ENCODE results near the gene GLT1D1. TPM values are rescaled to one million over a fixed set of nuclear protein-coding genes. Genes with fewer than 3 reads are reported as not detected.

Gene GLT1D1
- polyA plus RNA-seq, 3 donors: 40.6 to 55.6 (median 53.3) TPM

DNA sequence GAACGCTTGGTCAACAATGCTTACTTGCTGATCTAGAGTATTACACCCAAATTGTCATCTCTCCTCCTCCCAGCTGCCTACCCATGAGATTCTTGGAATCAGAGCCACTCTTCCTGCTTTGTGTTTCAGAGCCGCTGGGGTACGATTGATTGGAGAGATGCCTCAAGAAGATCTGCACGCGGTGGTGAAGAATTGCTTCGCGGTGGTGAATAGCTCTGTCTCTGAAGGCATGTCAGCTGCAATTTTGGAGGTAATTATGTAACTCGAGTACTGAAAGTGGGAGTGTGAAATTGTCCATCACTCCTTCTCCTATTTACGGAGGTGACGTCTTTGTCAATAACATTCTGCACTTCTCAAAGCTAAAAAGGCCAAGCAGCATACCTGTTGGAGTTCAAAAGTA lies 93.9 kb downstream of the GLT1D1 start:
- Histone ChIP-seq H2AFZ (ENCODE audit: insufficient read depth, low read depth, low read length, poor library complexity, severe bottlenecking) (no peak overlapping the region), H3K9ac (ENCODE audit: insufficient read depth, low read length, poor library complexity, severe bottlenecking) (no peak overlapping the region), H3K27me3 (ENCODE audit: control insufficient read depth in 2 of 2, insufficient read depth in 2 of 2, low read length in 2 of 2) (no peaks in the 10 kb centered on the region), H3K27ac (ENCODE audit: low read depth in 1 of 2, low read length in 2 of 2) (no peak overlapping the region), H3K9me3 (replicated peaks in 1 of 2; ENCODE audit: control insufficient read depth in 1 of 2, insufficient read depth in 1 of 2, low read length in 2 of 2) (no peaks in the 10 kb centered on the region), H4K20me1 (ENCODE audit: insufficient read depth, low read length) (peaks cover 73% of the 10 kb centered on the region), H3K36me3 (replicated peaks in 1 of 2; ENCODE audit: control insufficient read depth in 1 of 2, insufficient read depth in 2 of 2, low read length in 2 of 2) (peaks cover 71 to 96% of the 10 kb centered on the region in 2 donors), H3K4me3 (replicated peaks in 1 of 3; ENCODE audit: low read depth in 2 of 3, low read length in 3 of 3) (no peak overlapping the region), H3K4me2 (replicated peaks; ENCODE audit: extremely low read depth, low read length, poor library complexity, severe bottlenecking) (no peak overlapping the region), H3K4me1 (ENCODE audit: control insufficient read depth in 1 of 2, insufficient read depth in 2 of 2, low read length in 2 of 2) (no peaks in the 10 kb centered on the region), H3K79me2 (ENCODE audit: insufficient read depth, low read length) (no peaks in the 10 kb centered on the region)
- Mint-ChIP-seq H3K36me3 (peaks cover 91 to 99% of the 10 kb centered on the region in 2 donors), H3K27ac (peak overlapping the region in 2 of 7 donors; percentile 41 to 66), H3K4me1 (no peaks in the 10 kb centered on the region), H3K4me3 (no peak overlapping the region), H3K9me3 (peaks cover 0 to 2% (median 0%) of the 10 kb centered on the region in 7 donors), H3K27me3 (ENCODE audit: low read depth in 3 of 3) (peaks cover 2 to 3% (median 2%) of the 10 kb centered on the region in 3 donors)
- intact Hi-C loops (cut with micrococcal nuclease): no loop called here
- DNase-seq: no peak
- WGBS (ENCODE audit: insufficient coverage): 81% methylated on average over 3 of the region's 10 CpGs
- TF ChIP-seq CTCF (IDR thresholded peaks at IDR 0.05): no peak

GRCh38 chr12:128949086-128949485 lies 95.8 kb downstream of the GLT1D1 start:
- no peak overlapping the region for H3K4me3 Mint-ChIP-seq
- intact Hi-C loops (cut with micrococcal nuclease): no loop called here
- no peaks in the 10 kb centered on the region for H3K9me3 ChIP-seq (replicated peaks in 1 of 2; ENCODE audit: control insufficient read depth in 1 of 2, insufficient read depth in 1 of 2, low read length in 2 of 2)
- no peak overlapping the region for H3K4me3 ChIP-seq (replicated peaks in 1 of 3; ENCODE audit: low read depth in 2 of 3, low read length in 3 of 3)
- no peak overlapping the region for H3K27ac ChIP-seq (ENCODE audit: low read depth in 1 of 2, low read length in 2 of 2)
- DNase-seq: no peak
- peaks cover 82 to 98% of the 10 kb centered on the region in 2 donors for H3K36me3 Mint-ChIP-seq
- no peak overlapping the region for H3K27ac Mint-ChIP-seq
- H3K4me1 Mint-ChIP-seq: no peaks in the 10 kb centered on the region
- H3K4me2 ChIP-seq (replicated peaks; ENCODE audit: extremely low read depth, low read length, poor library complexity, severe bottlenecking): no peak overlapping the region
- no peaks in the 10 kb centered on the region for H3K79me2 ChIP-seq (ENCODE audit: insufficient read depth, low read length)
- WGBS (ENCODE audit: insufficient coverage): 100% methylated on average over 1 of the region's 5 CpGs
- TF ChIP-seq CTCF (IDR thresholded peaks at IDR 0.05): no peak
- peaks cover 67 to 89% of the 10 kb centered on the region in 2 donors for H3K36me3 ChIP-seq (replicated peaks in 1 of 2; ENCODE audit: control insufficient read depth in 1 of 2, insufficient read depth in 2 of 2, low read length in 2 of 2)
- H3K9me3 Mint-ChIP-seq: peaks cover 0 to 7% (median 0%) of the 10 kb centered on the region in 7 donors
- no peak overlapping the region for H2AFZ ChIP-seq (ENCODE audit: insufficient read depth, low read depth, low read length, poor library complexity, severe bottlenecking)
- peaks cover 2 to 3% (median 3%) of the 10 kb centered on the region in 3 donors for H3K27me3 Mint-ChIP-seq (ENCODE audit: low read depth in 3 of 3)
- H3K27me3 ChIP-seq (ENCODE audit: control insufficient read depth in 2 of 2, insufficient read depth in 2 of 2, low read length in 2 of 2): no peaks in the 10 kb centered on the region
- peaks cover 62% of the 10 kb centered on the region for H4K20me1 ChIP-seq (ENCODE audit: insufficient read depth, low read length)
- no peaks in the 10 kb centered on the region for H3K4me1 ChIP-seq (ENCODE audit: control insufficient read depth in 1 of 2, insufficient read depth in 2 of 2, low read length in 2 of 2)
- no peak overlapping the region for H3K9ac ChIP-seq (ENCODE audit: insufficient read depth, low read length, poor library complexity, severe bottlenecking)

Measured in CD14-positive monocyte (primary cell).